Endodermal cell (in vitro differentiated cells): ENCODE measurements around the gene HIP1. TPM values are rescaled to one million over a fixed set of nuclear protein-coding genes. Genes with fewer than 3 reads are reported as not detected.

Experiments used
- DNase-seq: peaks from one replicate; pipeline ENCODE4 v3.0.0-alpha.2; 2017
- H3K27ac ChIP-seq: 2 replicates; pipeline ENCODE4 v1.5.1; 2013; ENCODE audit warnings: mild to moderate bottlenecking, low read depth, low read length, moderate library complexity
- H3K27me3 ChIP-seq: 2 replicates; pipeline ENCODE4 v1.6.1; 2013; ENCODE audit warnings: mild to moderate bottlenecking, low read length, moderate library complexity; ENCODE audit not compliant: insufficient read depth, control insufficient read depth, poor library complexity, severe bottlenecking
- H3K36me3 ChIP-seq: 2 replicates; pipeline ENCODE4 v1.7.0; 2013; ENCODE audit warnings: mild to moderate bottlenecking, low read length, moderate library complexity; ENCODE audit not compliant: control insufficient read depth, insufficient read depth
- H3K4me1 ChIP-seq: one replicate; pipeline ENCODE4 v1.7.0; 2013; ENCODE audit warnings: low read length; ENCODE audit not compliant: control insufficient read depth, insufficient read depth
- H3K4me3 ChIP-seq: 2 replicates; pipeline ENCODE4 v1.5.1; 2013; ENCODE audit warnings: mild to moderate bottlenecking, low read length, moderate library complexity
- H3K9ac ChIP-seq: 2 replicates; pipeline ENCODE4 v1.6.1; 2013; ENCODE audit warnings: mild to moderate bottlenecking, low read length, moderate library complexity; ENCODE audit not compliant: poor library complexity, severe bottlenecking; ENCODE audit errors: extremely low read depth
- H3K9me3 ChIP-seq: 2 replicates; pipeline ENCODE4 v1.6.1; 2013; ENCODE audit warnings: mild to moderate bottlenecking, low read length, moderate library complexity; ENCODE audit not compliant: control insufficient read depth
- H3K27ac Mint-ChIP-seq: 2 replicates; pipeline ENCODE4 v1.8.0; 2020; ENCODE audit warnings: mixed read lengths
- H3K27me3 Mint-ChIP-seq: 2 replicates; pipeline ENCODE4 v1.8.0; 2021; ENCODE audit warnings: mild to moderate bottlenecking, mixed read lengths; ENCODE audit not compliant: insufficient read depth
- H3K36me3 Mint-ChIP-seq: 2 replicates; pipeline ENCODE4 v1.8.0; 2020; ENCODE audit warnings: low read depth, mixed read lengths
- H3K4me1 Mint-ChIP-seq: 2 replicates; pipeline ENCODE4 v1.8.0; 2020; ENCODE audit warnings: mixed read lengths
- H3K4me3 Mint-ChIP-seq: 2 replicates; pipeline ENCODE4 v1.8.0; 2020; ENCODE audit warnings: mild to moderate bottlenecking, moderate library complexity, mixed read lengths
- H3K9me3 Mint-ChIP-seq: 2 replicates; pipeline ENCODE4 v1.8.0; 2020; ENCODE audit warnings: mild to moderate bottlenecking, mixed read lengths
- WGBS, 2 experiments: methylation state at CpG; one replicate each; pipeline versions ENCODE4 v1.1.5 to v1.1.7; 2013; ENCODE audit warnings: missing lambda C conversion rate in 2 of 2, mixed read lengths in 1 of 2; ENCODE audit not compliant: insufficient coverage in 1 of 2, insufficient read length in 1 of 2; 5-methylcytosine and 5-hydroxymethylcytosine counted together
- total RNA-seq, 2 donors: library from RNA; stranded (reverse); fragmentation: NEBNext Ultra II Directional in 1 of 2; extraction: Animal tissue kit (Norgen Biotek cat#: 25700) in 1 of 2; gene quantifications; 2 replicates in 1 of 2; 3 replicates in 1 of 2; pipeline ENCODE4 v1.2.1, GENCODE V29; 2021
- TF ChIP-seq, protein P1 (sequence below): fragments of 200-600 bp; sonication (generic); conservative IDR thresholded peaks from 2 replicates; pipeline ENCODE4 v1.5.0; 2021; ENCODE audit warnings: antibody characterized with exemption, mild to moderate bottlenecking

The HIP1 gene
- total RNA-seq, 2 donors from 2014 or later = 64.7 to 70.0 TPM

DNA sequence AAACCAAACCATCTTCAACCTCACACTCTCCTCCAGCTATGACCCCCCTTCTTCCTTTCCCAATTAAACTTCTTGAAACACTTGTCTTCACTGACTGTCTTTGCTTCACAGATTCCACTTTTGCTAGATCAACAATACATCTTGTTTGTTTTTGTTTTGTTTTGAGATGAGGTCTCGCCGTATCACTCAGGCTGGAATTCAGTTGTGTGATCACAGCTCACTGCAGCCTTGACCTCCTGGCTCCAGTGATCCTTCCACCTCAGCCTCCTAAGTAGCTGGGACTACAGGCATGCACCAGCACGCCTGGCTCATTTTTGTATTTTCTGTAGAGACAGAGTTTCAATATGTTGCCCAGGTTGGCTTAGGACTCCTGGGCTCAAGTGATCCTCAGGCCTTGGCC lies 59.7 kb downstream of the HIP1 start:
- H3K27ac ChIP-seq = no peak overlapping the region
- H3K4me1 ChIP-seq = no peaks in the 10 kb centered on the region
- Mint-ChIP-seq H3K9me3 (peaks cover 17% of the 10 kb centered on the region), H3K36me3 (peaks cover 2% of the 10 kb centered on the region), H3K27ac (no peak overlapping the region), H3K27me3 (peaks cover 2% of the 10 kb centered on the region), H3K4me1 (no peaks in the 10 kb centered on the region), H3K4me3 (no peak overlapping the region)
- no peaks in the 10 kb centered on the region for H3K36me3 ChIP-seq
- H3K4me3 ChIP-seq = no peak overlapping the region
- H3K27me3 ChIP-seq = no peaks in the 10 kb centered on the region
- H3K9ac ChIP-seq = no peak overlapping the region
- WGBS, 2 experiments = 88 to 93% methylated on average over 2 to 3 of the region's 3 CpGs
- H3K9me3 ChIP-seq = peaks cover 6% of the 10 kb centered on the region
- DNase-seq = no peak
- TF ChIP-seq, protein P1, sequence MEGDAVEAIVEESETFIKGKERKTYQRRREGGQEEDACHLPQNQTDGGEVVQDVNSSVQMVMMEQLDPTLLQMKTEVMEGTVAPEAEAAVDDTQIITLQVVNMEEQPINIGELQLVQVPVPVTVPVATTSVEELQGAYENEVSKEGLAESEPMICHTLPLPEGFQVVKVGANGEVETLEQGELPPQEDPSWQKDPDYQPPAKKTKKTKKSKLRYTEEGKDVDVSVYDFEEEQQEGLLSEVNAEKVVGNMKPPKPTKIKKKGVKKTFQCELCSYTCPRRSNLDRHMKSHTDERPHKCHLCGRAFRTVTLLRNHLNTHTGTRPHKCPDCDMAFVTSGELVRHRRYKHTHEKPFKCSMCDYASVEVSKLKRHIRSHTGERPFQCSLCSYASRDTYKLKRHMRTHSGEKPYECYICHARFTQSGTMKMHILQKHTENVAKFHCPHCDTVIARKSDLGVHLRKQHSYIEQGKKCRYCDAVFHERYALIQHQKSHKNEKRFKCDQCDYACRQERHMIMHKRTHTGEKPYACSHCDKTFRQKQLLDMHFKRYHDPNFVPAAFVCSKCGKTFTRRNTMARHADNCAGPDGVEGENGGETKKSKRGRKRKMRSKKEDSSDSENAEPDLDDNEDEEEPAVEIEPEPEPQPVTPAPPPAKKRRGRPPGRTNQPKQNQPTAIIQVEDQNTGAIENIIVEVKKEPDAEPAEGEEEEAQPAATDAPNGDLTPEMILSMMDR = no peak

DNA sequence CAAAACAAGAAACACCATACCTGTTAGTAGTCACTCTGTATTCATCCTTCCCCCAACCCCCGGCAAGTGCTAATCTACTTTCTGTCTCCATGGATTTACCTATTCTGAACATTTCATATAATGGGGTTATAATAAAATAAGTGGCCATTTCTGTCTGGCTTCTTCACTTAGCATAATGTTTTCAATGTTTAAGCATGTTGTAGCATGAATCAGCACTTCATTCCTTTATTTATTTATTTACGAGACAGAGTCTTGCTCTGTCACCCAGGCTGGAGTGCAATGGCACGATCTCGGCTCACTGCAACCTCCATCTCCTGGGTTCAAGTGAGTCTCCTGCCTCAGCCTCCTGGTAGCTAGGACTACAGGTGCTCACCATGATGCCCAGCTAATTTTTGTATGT lies 69.2 kb downstream of the HIP1 start:
- peaks cover 6% of the 10 kb centered on the region for H3K9me3 Mint-ChIP-seq
- no peak overlapping the region for H3K4me3 ChIP-seq
- no peaks in the 10 kb centered on the region for H3K4me1 ChIP-seq
- H3K27ac Mint-ChIP-seq = no peak overlapping the region
- no peak for DNase-seq
- H3K36me3 ChIP-seq = no peaks in the 10 kb centered on the region
- no peaks in the 10 kb centered on the region for H3K36me3 Mint-ChIP-seq
- H3K27me3 ChIP-seq = no peaks in the 10 kb centered on the region
- no peaks in the 10 kb centered on the region for H3K27me3 Mint-ChIP-seq
- H3K27ac ChIP-seq = no peak overlapping the region
- no peak overlapping the region for H3K9ac ChIP-seq
- H3K4me3 Mint-ChIP-seq = no peak overlapping the region
- no peaks in the 10 kb centered on the region for H3K4me1 Mint-ChIP-seq
- 78 to 86% methylated on average over 3 to 4 of the region's 4 CpGs for WGBS, 2 experiments
- TF ChIP-seq, protein P1 = no peak
- no peaks in the 10 kb centered on the region for H3K9me3 ChIP-seq

DNA sequence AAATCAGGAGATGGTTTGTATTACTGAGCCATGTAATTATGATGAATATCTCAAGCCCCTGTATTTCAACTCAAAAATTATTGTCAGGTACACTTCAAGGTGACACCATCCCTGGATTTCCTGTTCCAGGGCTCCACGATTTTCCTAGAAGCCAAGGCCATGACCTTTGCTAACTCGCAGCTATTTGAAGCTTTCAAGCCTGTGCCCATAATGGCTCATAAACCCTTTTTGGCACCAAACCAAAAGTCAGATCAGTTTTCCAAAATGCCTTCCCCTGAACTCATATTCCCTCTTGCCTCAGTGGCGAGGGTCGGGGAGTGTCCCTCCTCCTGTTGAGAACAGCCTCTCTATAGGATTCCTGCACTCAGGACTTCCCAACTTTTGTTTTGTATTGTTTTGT lies 70.8 kb downstream of the HIP1 start:
- no peaks in the 10 kb centered on the region for H3K36me3 Mint-ChIP-seq
- Histone ChIP-seq H3K4me3 (no peak overlapping the region), H3K27ac (no peak overlapping the region), H3K4me1 (no peaks in the 10 kb centered on the region), H3K9ac (no peak overlapping the region), H3K9me3 (no peaks in the 10 kb centered on the region), H3K36me3 (no peaks in the 10 kb centered on the region), H3K27me3 (no peaks in the 10 kb centered on the region)
- H3K4me1 Mint-ChIP-seq = peaks cover 4% of the 10 kb centered on the region
- no peaks in the 10 kb centered on the region for H3K27me3 Mint-ChIP-seq
- no peak for DNase-seq
- WGBS, 2 experiments = 59 to 84% methylated on average over 2 to 4 of the region's 4 CpGs
- no peaks in the 10 kb centered on the region for H3K9me3 Mint-ChIP-seq
- no peak overlapping the region for H3K4me3 Mint-ChIP-seq
- TF ChIP-seq, protein P1 = no peak
- no peak overlapping the region for H3K27ac Mint-ChIP-seq
